ENCODE measurements around the gene DLX1. TPM values are rescaled to one million over a fixed set of nuclear protein-coding genes. Genes with fewer than 3 reads are reported as not detected.
A peak's percentile ranks its signal among the peaks of the same experiment; 100 is the strongest.

The DLX1 gene
- total and polyA plus RNA-seq, 9 of the 15 experiments (the other 6 are each of a cell fraction or from before 2014, with no cell fraction given), result 1.9 to 26.2 (median 9.6) TPM

GRCh38 chr2:172084645-172085459, 455 bp upstream of the DLX1 start (continued):
- TF ChIP-seq, protein P1, sequence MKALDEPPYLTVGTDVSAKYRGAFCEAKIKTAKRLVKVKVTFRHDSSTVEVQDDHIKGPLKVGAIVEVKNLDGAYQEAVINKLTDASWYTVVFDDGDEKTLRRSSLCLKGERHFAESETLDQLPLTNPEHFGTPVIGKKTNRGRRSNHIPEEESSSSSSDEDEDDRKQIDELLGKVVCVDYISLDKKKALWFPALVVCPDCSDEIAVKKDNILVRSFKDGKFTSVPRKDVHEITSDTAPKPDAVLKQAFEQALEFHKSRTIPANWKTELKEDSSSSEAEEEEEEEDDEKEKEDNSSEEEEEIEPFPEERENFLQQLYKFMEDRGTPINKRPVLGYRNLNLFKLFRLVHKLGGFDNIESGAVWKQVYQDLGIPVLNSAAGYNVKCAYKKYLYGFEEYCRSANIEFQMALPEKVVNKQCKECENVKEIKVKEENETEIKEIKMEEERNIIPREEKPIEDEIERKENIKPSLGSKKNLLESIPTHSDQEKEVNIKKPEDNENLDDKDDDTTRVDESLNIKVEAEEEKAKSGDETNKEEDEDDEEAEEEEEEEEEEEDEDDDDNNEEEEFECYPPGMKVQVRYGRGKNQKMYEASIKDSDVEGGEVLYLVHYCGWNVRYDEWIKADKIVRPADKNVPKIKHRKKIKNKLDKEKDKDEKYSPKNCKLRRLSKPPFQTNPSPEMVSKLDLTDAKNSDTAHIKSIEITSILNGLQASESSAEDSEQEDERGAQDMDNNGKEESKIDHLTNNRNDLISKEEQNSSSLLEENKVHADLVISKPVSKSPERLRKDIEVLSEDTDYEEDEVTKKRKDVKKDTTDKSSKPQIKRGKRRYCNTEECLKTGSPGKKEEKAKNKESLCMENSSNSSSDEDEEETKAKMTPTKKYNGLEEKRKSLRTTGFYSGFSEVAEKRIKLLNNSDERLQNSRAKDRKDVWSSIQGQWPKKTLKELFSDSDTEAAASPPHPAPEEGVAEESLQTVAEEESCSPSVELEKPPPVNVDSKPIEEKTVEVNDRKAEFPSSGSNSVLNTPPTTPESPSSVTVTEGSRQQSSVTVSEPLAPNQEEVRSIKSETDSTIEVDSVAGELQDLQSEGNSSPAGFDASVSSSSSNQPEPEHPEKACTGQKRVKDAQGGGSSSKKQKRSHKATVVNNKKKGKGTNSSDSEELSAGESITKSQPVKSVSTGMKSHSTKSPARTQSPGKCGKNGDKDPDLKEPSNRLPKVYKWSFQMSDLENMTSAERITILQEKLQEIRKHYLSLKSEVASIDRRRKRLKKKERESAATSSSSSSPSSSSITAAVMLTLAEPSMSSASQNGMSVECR (CRISPR knock-in tag; IDR thresholded peaks at IDR 0.05), result peak; percentile 28
- TF ChIP-seq FUS (optimal IDR thresholded peaks at IDR 0.05; ENCODE audit: low read depth, low read length) (peak; percentile 32), HMGN3 (IDR thresholded peaks at IDR 0.05; ENCODE audit: borderline replicate concordance, extremely low read depth, insufficient read length, low read depth, low read length) (peak; percentile 57), CGGBP1 (CRISPR knock-in tag; IDR thresholded peaks at IDR 0.05) (no peak), FOSL1 (tag; conservative IDR thresholded peaks at IDR 0.05) (peak; percentile 66), NFRKB (IDR thresholded peaks at IDR 0.05; ENCODE audit: low read depth) (peak; percentile 85; the same call in 1 of the 2 replicates), NUFIP1 (IDR thresholded peaks at IDR 0.05; ENCODE audit: partially characterized antibody) (no peak), EHMT2 (IDR thresholded peaks at IDR 0.05) (no peak), ZNF253 (CRISPR knock-in tag; conservative IDR thresholded peaks at IDR 0.05) (no peak), FIP1L1 (IDR thresholded peaks at IDR 0.05; ENCODE audit: low read depth, low read length, poor library complexity, severe bottlenecking) (peak; percentile 96), MTA2 (IDR thresholded peaks at IDR 0.05; ENCODE audit: low read depth) (no peak), PML (IDR thresholded peaks at IDR 0.05; ENCODE audit: low read length) (peak; percentile 66; the same call in 1 of the 2 replicates), HNRNPK (IDR thresholded peaks at IDR 0.05; ENCODE audit: low read depth, low read length, poor library complexity, severe bottlenecking) (no peak), FOXP1 (CRISPR knock-in tag; IDR thresholded peaks at IDR 0.05) (peak; percentile 23; the same call in 1 of the 2 replicates), KDM1A (IDR thresholded peaks at IDR 0.05) (peak; percentile 26 to 88; a peak in 3 of 4 replicates), SUPT5H (IDR thresholded peaks at IDR 0.05) (peak; percentile 90), TEAD1 (CRISPR knock-in tag; IDR thresholded peaks at IDR 0.05) (peak in 1 of 2 experiments; percentile 79; a peak in 1 of 4 replicates), ZNF175 (CRISPR knock-in tag; IDR thresholded peaks at IDR 0.05; ENCODE audit: low read depth) (peak; percentile 80)
- TF ChIP-seq, protein P2, sequence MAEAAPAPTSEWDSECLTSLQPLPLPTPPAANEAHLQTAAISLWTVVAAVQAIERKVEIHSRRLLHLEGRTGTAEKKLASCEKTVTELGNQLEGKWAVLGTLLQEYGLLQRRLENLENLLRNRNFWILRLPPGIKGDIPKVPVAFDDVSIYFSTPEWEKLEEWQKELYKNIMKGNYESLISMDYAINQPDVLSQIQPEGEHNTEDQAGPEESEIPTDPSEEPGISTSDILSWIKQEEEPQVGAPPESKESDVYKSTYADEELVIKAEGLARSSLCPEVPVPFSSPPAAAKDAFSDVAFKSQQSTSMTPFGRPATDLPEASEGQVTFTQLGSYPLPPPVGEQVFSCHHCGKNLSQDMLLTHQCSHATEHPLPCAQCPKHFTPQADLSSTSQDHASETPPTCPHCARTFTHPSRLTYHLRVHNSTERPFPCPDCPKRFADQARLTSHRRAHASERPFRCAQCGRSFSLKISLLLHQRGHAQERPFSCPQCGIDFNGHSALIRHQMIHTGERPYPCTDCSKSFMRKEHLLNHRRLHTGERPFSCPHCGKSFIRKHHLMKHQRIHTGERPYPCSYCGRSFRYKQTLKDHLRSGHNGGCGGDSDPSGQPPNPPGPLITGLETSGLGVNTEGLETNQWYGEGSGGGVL (CRISPR knock-in tag; IDR thresholded peaks at IDR 0.05), result no peak
- TF ChIP-seq, protein P3, sequence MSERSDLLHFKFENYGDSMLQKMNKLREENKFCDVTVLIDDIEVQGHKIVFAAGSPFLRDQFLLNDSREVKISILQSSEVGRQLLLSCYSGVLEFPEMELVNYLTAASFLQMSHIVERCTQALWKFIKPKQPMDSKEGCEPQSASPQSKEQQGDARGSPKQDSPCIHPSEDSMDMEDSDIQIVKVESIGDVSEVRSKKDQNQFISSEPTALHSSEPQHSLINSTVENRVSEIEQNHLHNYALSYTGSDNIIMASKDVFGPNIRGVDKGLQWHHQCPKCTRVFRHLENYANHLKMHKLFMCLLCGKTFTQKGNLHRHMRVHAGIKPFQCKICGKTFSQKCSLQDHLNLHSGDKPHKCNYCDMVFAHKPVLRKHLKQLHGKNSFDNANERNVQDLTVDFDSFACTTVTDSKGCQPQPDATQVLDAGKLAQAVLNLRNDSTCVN (CRISPR knock-in tag; IDR thresholded peaks at IDR 0.05), result 0 out of 2 replicates have a peak, but pooled peaks have one; percentile 8

All from K562 (cell line).